ENCODE measurements around the gene DUS3L.

DNA sequence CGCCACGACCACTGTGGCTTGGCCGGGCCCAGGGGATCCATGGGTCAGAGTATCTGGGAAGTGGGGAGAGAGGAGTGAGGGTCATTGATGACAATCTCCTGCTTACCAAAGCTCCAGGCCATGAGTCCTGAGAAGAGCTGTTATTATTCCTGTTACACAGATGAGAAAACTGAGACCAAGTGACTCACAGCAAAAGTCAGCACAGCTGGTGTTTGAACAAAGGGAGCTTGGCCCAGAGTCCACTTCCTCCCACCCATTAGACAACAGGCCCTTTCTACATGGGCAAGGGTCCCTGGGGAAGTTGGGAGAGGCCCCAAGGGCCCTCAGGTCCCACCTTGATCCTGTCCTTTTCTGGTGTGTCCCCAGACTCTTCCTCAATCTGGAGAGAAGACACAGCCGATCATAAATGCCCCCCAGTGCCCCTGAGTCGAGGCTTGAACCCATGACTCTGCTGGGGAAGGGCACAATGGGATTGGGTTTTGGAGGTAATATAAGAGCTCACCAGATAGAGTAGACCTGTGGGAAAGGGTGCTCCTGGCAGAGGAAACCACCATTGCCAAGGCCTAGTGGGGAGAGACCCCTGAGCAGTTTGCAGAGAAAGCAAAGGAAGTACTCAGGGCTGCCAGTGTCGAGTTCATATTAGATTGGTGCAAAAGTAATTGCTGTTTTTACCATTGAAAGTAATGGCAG lies 41.7 kb upstream of the DUS3L start:
- TF ChIP-seq POLR2A (IDR thresholded peaks at IDR 0.05; ENCODE audit: low read depth), result no peak
- TF ChIP-seq POLR2AphosphoS5 (IDR thresholded peaks at IDR 0.05), result no peak
- TF ChIP-seq, protein P1, sequence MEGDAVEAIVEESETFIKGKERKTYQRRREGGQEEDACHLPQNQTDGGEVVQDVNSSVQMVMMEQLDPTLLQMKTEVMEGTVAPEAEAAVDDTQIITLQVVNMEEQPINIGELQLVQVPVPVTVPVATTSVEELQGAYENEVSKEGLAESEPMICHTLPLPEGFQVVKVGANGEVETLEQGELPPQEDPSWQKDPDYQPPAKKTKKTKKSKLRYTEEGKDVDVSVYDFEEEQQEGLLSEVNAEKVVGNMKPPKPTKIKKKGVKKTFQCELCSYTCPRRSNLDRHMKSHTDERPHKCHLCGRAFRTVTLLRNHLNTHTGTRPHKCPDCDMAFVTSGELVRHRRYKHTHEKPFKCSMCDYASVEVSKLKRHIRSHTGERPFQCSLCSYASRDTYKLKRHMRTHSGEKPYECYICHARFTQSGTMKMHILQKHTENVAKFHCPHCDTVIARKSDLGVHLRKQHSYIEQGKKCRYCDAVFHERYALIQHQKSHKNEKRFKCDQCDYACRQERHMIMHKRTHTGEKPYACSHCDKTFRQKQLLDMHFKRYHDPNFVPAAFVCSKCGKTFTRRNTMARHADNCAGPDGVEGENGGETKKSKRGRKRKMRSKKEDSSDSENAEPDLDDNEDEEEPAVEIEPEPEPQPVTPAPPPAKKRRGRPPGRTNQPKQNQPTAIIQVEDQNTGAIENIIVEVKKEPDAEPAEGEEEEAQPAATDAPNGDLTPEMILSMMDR (IDR thresholded peaks at IDR 0.05), result no peak

Measured in esophagus muscularis mucosa (tissue), 3 donors.